GM10266 (cell line): ENCODE data around the gene SCAI.
"Not testable (repeated sequence)": the region's sequence is repeated elsewhere in the genome, so short reads cannot be mapped to it uniquely, and the experiment has no call there.

Experiments
- DNase-seq: peaks from one replicate; pipeline ENCODE4 v3.0.0; 2012; ENCODE audit errors: extremely low spot score
- TF ChIP-seq, protein P1 (sequence below): IDR thresholded peaks from 2 replicates; pipeline ENCODE4 v1.5.1; 2012; ENCODE audit warnings: mild to moderate bottlenecking, low read depth; ENCODE audit not compliant: control insufficient read depth, insufficient read depth; ENCODE audit errors: missing control alignments

SCAI gene

DNA sequence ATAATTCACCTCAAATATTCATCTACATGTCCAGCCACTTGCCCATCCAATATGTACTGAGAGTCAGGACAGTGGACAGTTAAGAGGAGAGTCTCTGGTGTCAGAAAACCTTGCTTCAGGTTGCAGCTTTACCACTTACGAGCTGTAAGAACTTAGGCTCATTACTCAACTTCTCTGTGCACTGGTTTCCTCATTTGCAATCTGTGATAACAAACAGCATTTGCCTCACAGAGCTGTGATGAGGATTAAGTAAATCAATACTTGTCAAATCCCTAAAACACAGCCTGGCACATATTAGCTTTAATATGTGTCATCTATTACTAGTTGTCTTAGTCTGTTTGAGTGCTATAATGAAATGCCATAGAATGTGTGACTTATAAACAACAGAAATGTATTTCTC is 211.0 kb downstream of the SCAI start:
- TF ChIP-seq, protein P1, sequence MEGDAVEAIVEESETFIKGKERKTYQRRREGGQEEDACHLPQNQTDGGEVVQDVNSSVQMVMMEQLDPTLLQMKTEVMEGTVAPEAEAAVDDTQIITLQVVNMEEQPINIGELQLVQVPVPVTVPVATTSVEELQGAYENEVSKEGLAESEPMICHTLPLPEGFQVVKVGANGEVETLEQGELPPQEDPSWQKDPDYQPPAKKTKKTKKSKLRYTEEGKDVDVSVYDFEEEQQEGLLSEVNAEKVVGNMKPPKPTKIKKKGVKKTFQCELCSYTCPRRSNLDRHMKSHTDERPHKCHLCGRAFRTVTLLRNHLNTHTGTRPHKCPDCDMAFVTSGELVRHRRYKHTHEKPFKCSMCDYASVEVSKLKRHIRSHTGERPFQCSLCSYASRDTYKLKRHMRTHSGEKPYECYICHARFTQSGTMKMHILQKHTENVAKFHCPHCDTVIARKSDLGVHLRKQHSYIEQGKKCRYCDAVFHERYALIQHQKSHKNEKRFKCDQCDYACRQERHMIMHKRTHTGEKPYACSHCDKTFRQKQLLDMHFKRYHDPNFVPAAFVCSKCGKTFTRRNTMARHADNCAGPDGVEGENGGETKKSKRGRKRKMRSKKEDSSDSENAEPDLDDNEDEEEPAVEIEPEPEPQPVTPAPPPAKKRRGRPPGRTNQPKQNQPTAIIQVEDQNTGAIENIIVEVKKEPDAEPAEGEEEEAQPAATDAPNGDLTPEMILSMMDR: no peak
- DNase-seq: no peak

DNA sequence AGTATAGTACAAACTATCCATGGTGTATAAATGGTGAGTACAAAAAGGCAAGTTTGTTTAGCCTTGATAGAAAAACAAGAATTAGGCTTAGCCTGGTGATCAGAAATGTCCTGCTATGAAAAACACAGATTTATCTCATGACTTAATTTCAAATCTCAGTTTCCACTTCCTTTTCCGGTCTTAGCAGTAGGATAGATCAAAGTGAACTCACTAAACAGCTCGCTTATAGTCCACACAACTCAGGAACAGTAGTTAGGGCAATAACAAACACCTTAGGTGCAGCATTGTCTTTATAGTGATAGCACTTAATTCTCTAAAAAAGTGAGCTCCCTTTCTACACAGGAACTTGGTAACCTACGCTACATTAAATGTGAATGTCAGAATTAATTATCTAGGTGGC is 213.9 kb downstream of the SCAI start:
- DNase-seq: no peak
- TF ChIP-seq, protein P1: no peak

DNA sequence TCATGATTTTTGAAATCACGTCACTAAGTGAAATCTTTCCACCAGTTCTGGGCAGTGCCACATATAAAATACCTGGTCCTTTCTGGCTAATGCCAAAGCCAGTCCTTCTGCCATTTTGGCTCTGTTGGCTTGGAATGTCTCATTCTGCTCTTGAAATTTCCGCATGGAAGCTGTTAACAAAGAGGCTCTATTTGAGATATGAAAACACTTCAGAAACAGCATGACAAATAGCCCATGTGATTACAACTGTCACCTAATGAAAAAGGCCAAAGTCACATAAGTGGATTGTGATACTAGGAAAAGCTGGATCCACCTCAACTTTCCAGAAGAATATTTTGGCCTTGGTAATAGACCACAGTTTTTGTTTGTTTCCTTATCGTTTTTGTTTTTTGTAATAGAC is 215.2 kb downstream of the SCAI start:
- TF ChIP-seq, protein P1: no peak
- no peak for DNase-seq

DNA sequence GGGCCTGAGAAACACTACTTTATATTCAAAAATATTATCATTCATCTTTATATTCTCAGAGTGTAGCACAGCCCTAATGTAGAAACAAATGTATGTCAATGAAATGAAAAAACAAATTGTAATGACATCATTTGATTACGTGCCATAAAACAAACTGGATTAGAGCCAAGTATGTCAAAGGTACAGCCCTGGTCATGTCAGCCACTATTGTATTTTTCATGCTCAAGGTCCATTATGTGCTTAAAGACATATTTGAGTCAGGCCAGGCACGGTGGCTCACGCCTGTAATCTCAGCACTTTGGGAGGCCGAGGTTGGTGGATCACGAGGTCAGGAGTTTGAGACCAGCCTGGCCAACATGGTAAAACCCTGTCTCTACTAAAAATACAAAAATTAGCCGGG is 222.9 kb downstream of the SCAI start:
- DNase-seq: not testable (repeated sequence)

DNA sequence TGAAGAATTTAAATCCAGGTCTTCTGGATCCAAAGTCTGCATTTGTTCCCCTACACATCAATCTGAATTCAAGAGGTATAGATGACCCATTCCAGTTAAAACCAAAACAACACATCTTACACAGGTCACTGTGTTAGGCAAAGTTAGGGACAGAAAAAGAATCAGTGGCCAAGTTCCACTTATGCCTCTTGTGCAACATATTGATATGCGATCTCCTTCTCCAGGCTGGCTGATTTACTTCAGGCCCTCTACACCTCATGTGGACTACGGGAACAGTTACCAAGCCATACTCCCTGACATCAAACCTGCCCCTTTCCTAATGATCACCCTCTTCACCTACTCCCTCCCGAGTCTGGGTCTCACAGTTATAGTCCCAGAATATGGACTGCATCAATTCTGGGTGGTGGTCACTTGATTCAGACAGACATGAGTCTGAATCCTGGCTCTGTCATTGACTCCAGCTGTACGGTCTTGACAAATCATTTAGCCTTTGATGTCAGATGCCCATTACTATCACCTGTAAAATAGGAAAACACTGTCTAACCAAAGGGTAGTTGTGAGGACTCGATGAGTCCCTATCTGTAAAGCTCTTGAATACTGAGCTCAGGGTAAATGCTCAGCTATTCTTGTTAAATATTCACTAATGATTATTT is 228.4 kb downstream of the SCAI start:
- TF ChIP-seq, protein P1: no peak
- no peak for DNase-seq

DNA sequence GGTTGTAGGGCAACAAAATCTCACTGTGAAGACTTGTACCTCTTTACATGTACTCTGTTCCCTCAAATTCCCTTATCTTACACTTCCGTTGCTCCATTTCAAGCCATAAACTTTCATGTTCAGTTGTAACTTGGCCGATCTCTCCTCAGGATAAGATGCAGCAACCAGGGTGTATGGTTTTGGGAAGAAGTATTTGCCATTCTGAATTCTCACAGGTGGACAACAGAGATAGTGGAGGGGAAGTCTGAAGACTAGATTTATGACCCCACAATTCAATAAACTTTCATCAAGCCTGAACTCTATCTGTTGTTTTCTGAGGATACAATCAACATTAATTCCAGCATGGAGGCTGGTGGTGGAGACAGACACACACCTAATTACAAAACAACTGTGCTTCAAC is 229.9 kb downstream of the SCAI start:
- no peak for DNase-seq
- TF ChIP-seq, protein P1: no peak

DNA sequence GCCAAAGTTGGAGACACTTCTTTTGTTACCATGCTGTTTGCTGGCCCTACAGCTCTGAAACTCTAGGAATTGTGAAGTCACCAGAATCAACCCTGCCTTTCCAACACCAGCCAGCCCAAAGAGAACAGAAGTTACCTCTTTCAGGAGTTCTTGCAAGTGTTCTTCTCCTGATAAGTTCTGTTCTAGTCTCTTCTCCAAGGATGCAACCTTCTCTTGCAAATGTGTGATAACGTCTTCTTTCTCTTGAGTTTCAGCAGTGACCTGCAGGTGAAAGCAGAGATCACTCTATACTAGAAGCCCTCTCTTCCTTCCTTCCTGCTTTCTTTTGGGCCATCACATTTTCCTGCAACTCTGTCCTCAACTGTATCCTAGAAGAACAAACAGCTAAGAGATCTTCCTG is 231.6 kb downstream of the SCAI start:
- DNase-seq: no peak
- TF ChIP-seq, protein P1: no peak

DNA sequence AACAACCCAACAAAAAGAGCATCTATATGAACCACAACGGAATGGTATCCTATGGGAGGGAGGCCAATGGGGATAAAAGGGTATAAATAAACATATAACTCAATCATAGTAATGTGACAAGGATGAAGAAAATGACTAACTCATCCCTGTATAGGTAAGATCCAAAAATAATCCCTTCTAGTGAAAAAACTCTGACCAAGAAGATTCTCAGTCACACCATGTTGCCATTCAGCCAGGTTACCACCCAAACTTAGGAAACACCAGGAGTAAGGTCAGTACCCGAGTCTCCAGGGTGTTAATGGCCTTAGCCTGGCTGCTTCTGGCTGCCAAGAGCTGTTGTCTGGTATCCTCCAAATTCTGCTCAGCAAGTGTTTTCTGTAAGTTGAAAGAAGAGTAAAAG is 235.2 kb downstream of the SCAI start:
- TF ChIP-seq, protein P1: no peak
- DNase-seq: no peak
